GM21381 (cell line): Measurements from ENCODE around the gene SLX9.

Source experiments
- ATAC-seq: cut with Tn5 transposase; IDR thresholded peaks from one replicate; pipeline ENCODE4 v1.9.1; 2021; ENCODE audit warnings: mild to moderate bottlenecking, moderate library complexity; ENCODE audit not compliant: unreplicated experiment

The SLX9 gene

DNA sequence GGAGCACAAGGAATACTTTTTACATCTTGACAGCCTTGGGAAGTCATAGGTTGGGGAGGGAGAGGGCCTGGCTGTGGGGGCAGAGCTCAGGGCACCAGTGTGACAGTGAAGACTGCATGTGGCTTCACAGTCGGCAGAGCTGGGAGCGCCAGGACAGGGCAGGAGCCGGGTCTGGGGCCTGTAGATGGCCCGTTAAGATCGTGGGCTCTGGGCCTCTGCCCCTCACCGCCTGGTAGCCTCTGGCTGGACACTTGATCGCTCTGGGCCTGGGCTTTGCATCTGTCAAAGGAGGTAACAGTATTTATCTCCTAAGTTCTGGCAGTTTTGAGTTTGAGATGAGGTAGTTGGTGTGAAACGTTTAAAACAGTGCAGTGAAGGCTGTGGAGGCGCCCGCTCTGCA, 4.8 kb downstream of the SLX9 start:
- no peak for ATAC-seq

GRCh38 chr21:44946254-44947041, 6.6 kb downstream of the SLX9 start:
- ATAC-seq = no peak

- ATAC-seq = no peak
These were observed 7.5 kb downstream of the SLX9 start for GRCh38 chr21:44947111-44947929.

- no peak for ATAC-seq
These were observed 8.1 kb downstream of the SLX9 start for GRCh38 chr21:44947930-44948331.

DNA sequence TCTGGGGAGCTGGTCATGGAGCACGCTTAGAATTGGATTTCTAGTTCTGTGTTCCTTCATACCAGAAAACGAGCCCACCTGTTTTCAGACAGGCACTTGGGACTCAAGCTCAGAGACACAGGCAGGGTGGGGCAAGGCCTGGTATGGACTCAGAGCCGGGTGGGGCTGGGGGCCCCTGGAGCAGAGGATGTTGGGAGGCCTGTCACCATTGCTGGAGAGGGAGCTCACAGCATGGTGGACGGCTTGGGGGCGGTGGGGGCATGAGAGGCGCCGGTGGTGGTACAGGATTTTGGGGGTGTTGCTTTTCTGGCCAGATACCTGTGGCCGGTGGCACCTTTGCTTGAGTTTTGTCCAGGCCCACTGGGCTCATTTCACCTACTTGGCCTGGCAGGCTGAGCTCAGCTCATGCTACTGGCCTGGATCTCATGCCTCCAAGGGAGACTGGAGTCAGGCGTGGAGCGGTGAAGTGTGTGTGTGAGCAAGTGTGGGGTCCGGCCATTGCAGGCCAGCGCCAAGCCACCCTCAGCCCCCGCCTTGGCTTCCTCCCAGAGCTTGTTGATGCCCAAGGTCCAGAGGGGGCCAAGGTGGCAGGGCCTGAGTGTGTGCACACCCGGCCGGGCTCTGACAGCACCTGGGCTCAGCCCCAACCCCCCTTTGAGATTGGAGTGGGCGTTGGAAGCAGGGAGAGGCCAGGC, 8.7 kb downstream of the SLX9 start:
- ATAC-seq = no peak

GRCh38 chr21:44949161-44949778, 9.4 kb downstream of the SLX9 start:
- no peak for ATAC-seq

GRCh38 chr21:44949779-44950198, 10.0 kb downstream of the SLX9 start:
- no peak for ATAC-seq

DNA sequence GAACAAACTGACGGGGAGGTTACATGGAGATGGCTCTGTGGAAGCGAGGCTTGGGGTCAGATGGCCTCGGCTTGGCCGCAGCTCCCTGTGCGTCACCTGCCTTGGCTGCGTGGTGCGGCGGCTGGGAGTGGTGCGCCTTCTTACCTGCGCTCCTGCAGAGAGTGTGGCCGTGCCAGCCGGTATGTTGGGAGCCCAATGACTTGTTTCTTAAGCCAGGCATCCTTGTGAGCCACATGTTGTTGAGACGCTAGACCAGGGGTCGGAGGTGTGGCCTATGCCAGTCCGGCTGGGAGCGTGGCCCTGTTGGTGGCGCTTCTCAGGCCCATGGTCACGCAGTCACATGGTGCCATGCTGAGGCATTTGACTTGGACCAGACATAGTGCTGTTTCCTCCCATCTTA, 10.5 kb downstream of the SLX9 start:
- ATAC-seq = no peak

GRCh38 chr21:44951186-44951915, 11.5 kb downstream of the SLX9 start:
- ATAC-seq = no peak

DNA sequence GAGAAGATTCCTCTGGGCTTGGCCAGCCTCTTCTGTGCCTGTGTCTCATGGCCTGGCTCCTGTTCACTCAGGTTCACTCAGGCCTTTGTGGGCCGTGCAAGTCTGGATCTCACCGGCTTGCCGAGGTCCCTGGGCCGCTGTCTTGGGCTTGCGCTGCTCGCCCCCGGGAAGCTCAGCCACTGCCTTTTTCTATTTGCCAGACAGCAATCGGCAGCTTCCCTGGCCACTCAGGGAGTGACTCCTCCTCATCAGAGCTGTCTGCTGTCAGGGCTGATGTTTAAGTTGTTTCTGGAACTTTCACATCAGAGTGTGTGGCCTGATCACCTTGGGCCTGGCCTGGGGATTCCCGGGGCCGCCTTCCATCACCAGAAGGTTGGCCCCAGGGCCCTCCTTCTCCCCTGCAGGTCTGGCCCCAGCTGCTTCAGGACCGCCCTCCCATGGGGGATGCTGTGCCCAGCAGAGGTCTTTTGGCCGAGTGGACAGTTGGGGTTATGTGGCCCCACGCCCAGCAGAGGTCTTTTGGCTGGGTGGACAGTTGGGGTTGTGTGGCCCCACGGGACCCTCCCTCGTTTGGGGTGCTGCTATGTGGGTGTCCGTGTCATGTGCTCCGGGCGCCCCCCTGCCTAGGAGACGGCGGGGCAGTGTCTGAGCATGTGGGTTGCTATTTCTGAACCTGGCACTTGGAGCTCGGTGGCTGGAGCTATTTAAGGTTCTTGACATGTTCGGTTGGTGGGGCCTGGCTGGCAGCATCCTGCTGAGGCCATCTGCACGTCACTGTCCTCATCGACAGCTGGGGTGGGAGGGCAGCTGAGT, 12.5 kb downstream of the SLX9 start:
- no peak for ATAC-seq

DNA sequence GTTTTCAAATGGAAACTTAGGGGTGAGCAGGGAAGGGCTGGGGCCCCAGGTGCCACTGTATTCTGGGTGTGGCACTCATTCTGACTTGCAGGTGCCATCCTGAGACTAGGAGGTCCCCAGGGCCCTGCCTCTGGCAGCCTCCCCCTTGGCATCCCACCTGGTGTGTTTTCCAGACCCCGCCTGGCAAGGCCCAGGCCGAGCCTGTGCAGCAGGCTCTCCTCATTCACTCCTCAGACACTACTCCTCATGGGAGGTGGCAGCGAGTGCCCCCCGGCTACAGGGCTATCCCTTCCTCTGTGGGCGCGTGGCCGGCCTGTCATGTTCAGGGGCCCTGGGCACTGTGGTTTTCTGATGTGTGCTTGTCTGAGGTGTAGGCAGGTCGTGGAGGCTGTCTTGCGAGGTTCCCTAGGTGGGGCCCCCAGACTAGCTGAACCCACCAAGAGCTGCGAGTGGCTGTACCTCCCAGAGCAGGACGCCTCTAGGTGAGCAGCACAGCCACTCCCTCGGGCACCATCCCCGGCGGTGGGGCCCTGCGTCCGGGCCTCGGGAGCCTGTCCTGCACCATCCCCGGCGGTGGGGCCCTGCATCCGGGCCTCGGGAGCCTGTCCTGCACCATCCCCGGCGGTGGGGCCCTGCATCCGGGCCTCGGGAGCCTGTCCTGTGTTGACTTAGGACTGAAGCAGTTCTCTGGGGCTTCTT, 13.2 kb downstream of the SLX9 start:
- ATAC-seq = no peak

DNA sequence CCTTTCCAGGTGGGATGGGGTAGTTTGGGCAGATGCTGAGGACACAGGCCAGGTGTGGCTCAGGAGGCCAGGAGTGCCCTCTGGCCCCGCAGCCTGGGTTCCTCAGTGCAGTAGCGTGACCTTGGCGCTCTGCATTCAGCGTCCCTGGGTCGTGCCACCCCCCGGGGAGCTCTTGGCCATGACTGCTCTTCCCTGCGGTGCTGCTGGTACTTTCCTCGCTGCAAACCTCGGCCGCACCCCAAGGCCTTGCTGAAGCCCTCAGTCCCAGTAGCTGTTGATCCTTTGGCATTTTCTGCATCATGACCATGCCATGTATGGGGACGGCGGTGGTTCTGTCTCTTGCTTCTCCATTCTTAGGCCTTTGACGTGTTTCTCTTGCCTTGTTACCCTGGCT, 13.8 kb downstream of the SLX9 start:
- no peak for ATAC-seq

GRCh38 chr21:44954281-44954771, 14.5 kb downstream of the SLX9 start:
- ATAC-seq = no peak

- ATAC-seq = no peak
These were observed 15.4 kb downstream of the SLX9 start for GRCh38 chr21:44955141-44955797.

GRCh38 chr21:44955798-44956175, 16.0 kb downstream of the SLX9 start:
- ATAC-seq = no peak

- no peak for ATAC-seq
These were observed 16.7 kb downstream of the SLX9 start for GRCh38 chr21:44956356-44957046.

GRCh38 chr21:44957047-44957831, 17.4 kb downstream of the SLX9 start:
- no peak for ATAC-seq
